GM19397 (cell line): Measurements from ENCODE around the gene FTMT.
"Not testable (repeated sequence)": the region's sequence is repeated elsewhere in the genome, so short reads cannot be mapped to it uniquely, and the experiment has no call there.

Experiments
- ATAC-seq: cut with Tn5 transposase; IDR thresholded peaks from one replicate; pipeline ENCODE4 v1.9.1; 2021; ENCODE audit warnings: mild to moderate bottlenecking, moderate library complexity; ENCODE audit not compliant: unreplicated experiment

FTMT gene

DNA sequence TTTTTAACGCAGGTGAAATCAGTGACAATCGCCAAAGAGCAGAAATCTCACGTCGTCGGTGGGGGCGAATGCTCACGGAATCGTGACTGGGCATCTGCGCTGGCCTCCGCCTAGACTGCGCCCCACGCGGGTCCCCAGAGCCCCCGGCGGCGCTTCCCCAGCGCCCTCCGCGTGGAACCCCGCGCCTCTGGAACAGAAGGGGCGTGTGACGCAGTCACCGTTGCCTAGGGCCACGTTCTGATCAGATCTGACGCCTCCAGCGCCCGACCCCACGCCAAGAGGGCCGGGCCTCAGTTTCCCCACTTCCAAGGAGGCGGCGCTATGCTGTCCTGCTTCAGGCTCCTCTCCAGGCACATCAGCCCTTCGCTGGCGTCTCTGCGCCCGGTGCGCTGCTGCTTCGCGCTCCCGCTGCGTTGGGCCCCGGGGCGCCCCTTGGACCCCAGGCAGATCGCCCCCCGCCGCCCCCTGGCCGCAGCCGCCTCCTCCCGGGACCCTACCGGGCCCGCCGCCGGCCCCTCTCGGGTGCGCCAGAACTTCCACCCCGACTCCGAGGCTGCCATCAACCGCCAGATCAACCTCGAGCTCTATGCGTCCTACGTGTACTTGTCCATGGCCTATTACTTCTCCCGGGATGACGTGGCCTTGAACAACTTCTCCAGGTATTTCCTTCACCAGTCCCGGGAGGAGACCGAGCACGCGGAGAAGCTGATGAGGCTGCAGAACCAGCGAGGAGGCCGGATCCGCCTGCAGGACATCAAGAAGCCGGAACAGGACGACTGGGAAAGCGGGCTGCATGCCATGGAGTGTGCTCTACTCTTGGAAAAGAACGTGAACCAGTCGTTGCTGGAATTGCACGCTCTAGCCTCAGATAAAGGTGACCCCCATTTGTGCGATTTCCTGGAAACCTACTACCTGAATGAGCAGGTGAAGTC is at the start of gene FTMT:
FTMT (plus strand) TSS at position 240 of the 932 bp plus-strand sequence; CDS start at position 322, 82 bp downstream.
- ATAC-seq = no peak

DNA sequence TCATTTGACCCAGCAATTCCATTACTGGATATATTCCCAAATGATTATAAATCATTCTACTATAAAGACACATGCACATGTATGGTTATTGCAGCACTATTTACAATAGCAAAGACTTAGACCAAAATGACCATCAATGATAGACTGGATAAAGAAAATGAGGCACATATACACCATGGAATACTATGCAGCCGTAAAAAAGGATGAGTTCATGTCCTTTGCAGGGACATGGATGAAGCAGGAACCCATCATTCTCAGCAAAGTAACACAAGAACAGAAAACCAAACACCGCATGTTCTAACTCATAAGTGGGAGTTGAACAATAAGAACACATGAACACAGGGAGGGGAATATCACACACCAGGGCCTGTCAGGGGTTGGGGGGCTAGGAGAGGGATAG is 46.4 kb upstream of the FTMT start:
- ATAC-seq = not testable (repeated sequence)

DNA sequence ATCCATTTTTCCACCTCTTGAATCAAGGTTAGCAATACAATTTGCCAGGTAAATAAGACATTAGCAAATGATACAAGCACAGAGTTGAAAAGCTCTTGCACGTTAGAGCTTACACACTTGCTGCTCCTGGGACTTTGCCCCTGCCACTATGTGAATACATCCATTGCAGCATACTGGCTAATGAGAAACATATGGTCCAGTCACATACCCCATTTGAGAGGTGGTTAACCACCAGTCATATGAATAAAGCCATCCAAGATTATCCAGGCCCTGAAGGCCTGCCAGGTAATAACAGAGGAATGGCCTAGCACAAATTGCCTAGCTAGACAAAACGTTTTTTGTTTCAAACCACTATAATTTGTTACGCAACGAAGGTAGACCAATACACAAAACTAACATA is 45.8 kb upstream of the FTMT start:
- no peak for ATAC-seq

DNA sequence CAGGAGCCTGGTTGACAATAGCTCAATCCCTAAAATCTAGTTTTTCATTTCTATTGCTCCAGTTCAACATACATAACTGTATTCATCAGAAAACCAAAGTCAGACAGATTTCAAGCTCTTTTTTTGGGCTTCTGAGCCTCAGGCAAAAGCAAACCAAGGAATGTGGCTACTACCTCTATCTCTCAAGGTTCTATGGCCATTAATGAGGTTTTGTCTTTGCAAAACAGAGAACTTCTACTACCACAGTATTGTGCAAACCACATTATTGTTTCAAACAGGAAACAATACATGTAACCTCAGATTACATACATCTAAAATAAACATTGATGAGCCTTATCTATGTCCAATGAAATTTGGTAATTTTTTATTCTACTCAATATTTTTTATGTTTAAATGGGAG is 35.5 kb upstream of the FTMT start:
- no peak for ATAC-seq

DNA sequence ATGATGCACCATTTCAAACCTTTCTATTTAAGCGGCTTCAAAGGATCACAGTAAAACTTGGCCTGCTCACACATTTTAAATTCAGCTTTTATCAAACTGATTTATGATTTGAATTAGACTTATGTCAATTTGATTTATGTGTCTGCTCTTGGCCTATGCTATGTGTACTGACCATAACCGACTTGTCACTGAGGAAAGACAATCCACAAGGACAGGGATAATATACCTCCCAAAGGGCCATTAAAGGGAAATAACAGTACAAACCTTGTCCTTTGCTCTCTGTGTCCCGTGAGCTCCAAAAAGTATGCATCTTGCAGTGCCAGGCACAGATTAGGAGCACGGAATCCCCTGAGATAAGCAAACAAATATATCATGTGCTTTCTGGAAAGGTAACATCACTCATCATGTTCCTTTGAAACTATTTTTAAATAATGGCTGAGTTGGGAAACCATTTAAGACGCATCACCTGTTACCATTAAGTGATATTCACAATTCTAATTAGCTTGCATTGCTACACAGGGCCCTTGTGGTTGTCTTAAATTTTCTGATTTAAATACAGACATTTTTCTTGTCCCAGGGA is 31.9 kb upstream of the FTMT start:
- no peak for ATAC-seq

DNA sequence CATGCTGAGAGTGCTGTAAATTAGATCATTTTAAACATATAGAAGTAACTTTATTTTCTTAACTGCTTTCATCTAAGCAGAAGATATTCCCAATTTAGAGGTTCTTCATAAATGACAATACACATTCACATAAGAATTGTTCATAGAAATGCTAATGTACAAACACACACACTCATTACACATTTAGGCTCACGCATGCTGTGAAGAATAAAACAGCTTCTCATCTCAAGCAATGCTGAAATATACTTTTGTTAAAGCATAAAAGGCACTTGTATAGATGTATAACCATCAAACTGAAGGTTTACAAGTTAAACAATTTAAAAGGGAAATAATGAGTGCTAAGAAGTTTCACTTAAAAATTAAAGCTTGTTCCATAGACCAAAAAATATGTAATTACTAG is 18.1 kb upstream of the FTMT start:
- no peak for ATAC-seq

DNA sequence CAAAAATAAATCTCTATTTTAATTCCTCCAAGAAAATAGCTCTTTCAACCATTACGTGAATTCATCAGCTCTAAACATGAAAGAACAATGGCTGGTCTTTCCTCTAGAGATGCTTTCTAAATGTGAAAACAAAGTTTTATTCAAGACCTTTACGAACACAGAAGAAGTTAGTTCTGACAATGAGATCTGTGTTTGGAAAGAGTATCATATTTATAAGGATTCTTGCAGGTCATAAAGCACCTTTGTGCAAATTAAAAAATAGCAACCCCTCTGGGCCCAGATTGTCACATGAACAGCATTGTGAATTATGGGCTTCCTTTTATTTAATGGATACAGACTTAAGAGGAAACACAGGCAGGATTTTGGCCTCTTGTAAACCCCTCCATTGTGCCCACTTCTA is 17.7 kb upstream of the FTMT start:
- no peak for ATAC-seq

DNA sequence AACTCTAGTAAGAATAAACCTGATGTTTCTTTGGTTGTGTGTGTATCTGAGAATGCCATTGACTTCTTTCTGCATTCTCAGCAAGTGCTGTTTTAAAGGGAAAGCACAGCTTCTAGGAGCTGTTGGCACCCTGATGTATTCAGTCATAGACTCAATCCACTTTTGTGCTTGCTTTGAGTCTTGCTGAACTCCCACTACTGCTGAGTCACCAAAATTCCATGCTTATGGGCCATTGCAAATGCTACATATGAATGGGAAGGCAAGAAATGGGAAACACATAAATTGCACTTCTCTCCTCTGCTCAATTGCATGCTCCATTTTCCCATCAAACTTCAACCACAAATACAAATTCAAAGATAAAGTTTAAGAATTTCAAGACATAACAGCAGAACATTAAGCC is 9.8 kb upstream of the FTMT start:
- no peak for ATAC-seq

DNA sequence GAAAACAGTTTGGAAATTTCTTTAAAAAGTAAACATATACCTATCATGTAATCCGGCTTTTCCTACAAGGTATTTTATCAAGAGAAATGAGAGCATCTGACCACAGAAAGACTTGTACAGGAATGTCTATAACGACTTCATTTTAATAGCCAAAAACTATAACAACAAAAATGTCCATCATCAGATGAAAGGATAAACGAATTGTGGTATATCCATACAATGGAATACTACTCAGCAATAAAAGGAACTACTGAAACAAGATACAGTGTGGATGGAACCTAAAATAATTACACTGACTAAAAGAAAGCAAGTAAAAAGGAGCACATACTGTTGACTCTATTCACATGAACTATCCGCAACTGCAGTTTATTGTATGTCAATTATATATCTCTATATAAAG is 1.4 kb upstream of the FTMT start:
- no peak for ATAC-seq

DNA sequence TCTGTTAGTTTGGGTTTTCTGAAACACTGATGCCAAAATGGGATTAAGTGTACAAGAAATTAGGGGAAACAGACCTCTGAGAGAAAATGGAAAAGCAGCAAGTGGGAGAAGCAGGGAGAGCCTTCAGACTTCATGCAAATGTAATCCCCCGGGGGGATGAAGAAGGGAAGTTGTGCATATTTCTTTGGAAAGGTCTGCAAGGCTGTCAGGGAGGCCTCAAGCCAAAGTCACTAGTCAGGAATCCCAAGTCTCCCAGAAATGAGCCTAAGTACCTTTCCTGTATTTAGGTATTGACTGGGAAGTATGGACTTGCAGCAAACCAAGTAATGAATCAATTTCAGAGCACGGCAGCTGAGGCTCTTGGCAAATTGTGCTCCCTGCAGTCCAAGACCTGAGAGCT is 2.2 kb downstream of the FTMT start:
- ATAC-seq = no peak

DNA sequence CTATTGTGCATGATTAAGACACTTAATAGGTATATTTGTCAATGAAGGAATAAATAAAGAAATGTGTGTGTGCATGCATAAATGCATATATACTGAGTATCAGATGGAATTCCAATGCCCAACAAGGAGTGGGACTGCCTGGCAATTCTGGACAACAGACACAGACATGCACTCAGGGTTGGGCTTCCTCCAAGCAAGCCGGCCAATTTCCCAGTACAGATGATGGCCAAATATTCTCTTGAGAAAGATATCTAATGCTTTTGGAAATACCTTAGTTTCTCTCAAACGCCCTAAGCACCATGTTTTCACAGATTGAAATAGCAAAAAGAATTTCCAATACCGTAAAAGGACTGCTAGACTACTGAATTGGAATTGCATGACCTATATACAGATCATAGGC is 11.1 kb downstream of the FTMT start:
- no peak for ATAC-seq

DNA sequence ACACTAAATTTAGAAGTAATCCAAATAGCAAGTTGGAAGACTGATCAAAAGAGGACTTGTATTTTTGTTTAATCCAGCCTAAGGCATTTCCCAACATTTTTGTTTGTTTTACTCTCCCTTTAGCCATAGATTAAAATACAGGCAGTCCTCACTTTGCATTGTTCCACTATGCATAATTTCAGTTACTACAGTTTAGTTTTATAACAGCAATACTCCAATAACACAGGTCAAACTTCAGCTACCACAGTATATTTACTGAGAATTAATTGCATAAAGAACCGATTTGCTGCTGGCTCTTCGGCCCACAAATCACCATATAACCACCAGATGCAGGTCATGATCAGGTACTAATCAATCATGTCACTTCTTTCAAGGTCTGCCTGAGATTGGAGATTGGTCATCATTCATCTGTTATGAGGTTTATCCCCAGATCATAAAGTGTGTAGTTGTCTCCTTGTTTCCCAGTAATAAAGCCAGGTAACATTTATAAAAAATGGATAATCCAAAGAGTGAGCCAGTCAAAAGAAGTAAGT is 12.1 kb downstream of the FTMT start:
- no peak for ATAC-seq

DNA sequence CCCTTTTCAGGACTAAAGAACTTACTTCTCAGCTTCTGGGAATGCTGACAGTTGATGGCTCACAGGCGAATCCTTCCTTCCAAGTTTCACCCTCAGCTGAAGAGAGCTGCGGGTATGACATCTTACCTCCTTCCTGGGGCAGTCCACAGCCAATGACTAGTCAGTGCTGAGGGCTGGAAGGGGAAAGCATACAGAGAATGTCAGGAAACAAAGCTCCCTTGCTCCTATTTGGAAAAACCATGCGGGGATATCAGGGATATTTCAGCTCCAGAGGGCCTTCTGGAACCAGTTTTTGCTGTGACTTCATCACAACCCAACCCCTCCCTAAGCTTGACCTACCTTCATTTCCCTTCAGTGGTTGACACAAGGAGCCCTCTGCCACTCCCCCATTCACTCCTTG is 15.7 kb downstream of the FTMT start:
- ATAC-seq = no peak

DNA sequence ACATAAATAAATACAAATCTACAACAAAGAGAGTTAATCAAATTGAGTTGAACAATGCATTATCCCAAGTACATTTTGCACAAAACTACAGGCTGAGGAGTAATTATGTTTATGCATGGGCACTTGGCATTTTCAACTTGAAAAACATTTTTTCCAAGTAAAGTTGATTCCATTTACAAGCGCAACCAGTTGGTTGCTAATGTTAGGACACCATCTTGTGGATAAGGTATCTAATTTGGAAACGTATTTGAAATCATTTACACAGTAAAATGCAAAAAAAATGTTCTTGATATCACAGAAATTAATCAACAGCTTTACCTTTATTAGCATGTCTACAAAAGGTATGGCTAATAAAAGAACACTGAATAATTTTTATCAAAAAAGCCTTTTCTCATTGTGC is 18.8 kb downstream of the FTMT start:
- no peak for ATAC-seq

DNA sequence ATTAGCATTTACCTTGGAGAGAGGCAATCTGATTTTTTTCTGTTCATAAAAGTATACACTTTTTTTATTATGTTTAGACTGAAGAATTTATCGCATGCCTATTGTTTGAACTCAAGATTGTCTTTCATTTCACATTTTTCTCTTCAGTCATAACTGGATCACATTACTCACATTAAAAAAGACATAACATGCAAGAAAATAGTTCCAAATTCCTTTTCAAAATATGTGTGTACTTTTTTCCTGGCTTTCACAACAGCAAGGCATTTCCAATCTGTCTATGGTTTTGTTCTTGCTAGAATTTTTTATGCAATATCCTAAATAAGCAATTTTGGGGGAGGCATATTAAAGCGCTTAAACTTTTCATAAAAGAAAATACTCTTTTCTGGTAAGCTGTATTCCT is 21.2 kb downstream of the FTMT start:
- no peak for ATAC-seq

DNA sequence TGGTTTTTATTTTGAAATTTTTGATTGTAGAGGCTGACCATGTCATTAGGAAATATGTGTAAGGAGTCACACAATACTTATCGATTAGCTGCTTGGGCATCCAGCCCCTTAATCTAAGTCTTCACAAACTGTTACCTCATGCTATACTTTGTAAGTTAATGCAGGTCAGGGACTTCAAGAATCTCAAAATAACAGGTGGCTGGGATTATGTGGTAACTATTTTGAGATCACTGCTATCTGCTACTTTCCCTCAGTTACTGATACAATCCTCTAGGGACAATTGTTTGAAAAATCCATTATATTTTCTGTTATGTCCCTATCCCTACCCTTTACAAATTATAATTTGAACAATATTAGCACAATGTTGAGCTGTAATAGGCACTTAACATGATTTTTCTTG is 21.7 kb downstream of the FTMT start:
- no peak for ATAC-seq

DNA sequence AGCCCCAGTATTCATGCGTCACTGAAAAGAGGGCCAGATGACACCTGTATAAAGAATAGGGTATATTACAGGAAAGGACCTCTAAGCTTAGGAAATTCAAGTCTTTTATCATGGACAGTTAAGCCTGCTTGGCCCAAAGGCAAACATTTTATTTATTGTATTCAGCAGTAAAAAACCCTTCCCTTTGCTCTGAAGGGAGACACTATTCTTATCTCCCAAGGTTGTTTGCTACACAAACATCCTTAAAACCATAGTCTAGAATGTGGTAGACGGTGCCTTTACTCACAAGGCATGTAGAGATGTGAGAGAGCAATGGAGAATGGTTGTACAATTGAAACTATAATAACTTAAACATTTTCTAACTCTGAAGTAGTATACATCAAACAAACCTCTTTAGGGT is 33.9 kb downstream of the FTMT start:
- ATAC-seq = no peak

DNA sequence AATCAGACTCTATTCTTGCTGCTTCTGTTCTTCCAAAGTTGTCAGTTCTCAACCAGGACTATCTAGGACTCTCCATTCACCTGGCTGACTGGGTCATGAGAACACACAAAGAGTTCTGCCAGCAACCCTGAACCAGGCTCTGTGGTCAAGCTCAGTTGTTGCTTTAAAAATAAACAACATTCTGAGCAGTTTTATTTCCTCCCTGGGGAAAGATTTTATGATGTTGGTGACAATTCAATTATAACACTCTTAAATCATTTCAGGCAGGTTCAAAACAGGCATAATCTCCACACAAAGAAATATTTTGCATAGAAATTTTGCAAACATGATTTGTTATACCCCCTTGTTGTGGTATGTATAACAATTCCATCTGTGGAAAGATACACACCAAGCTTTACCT is 36.0 kb downstream of the FTMT start:
- no peak for ATAC-seq

DNA sequence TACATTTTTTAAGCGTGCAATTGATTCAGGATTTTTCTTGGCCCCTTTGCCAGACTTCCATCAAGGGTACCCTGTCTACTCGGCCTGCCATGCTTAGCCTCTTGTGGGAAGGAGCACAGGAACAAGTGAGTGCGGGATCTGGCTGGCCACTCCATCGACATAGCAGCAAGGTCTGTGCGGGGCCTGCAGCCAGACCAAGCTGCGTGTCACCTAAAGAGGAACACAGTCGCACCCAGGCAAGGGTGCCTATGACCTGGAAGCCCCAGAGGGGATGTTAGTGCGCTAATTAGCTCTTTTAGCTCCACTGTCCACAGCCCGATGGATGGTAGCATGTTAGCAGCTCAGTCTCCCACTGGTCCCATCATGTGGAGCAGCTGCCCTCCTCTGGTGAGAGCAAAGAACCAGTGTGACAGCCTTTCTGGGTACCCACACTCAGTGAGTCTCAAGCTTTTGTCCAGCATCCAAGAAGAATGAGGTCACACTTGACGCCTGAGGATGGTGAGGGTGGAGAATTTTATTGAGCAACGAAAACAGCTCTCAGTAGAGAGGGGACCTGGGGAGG is 38.7 kb downstream of the FTMT start:
- no peak for ATAC-seq

DNA sequence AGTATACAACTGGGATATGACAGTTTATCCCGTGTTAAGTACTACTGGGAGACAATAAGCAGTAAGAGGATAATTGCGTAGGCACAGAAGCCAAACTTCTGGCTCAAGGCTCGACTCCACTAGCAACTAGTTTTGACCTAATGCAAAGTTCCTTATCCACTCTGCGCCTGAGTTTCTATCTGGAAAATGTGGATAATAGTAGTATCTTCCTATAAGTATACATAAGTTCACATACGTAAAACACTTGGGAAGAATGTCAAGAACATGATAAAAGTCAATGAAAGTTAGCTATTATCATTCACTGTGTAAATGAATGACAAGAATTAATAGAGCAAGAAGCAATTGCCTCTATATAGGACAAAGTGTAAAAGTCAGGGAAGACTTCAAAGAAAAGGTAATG is 45.7 kb downstream of the FTMT start:
- ATAC-seq = no peak

DNA sequence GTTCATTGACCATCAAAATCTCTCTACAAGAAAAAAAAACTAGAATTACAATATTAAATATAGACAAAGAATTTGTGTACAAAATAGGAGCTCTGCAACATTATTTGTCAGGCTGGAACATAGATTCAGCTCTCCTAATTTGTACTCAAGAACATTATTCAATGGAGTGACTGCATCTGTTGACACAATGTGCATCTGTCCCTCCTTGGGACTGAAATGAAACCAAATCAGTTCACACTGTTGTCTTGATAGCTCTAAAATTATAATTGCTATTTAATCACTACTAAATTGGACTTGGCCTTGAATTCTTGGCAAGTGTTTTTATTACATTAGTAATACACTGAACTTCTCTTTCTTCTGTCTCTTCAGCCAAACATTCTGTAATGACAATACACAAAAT is 47.7 kb downstream of the FTMT start:
- ATAC-seq = no peak
